WTC11 (cell line): ENCODE results near the gene USP2. TPM values are rescaled to one million over a fixed set of nuclear protein-coding genes. Genes with fewer than 3 reads are reported as not detected.

Source experiments
- ATAC-seq: fragments of 200-7000 bp; cut with Tn5 transposase; 2 replicates; pipeline ENCODE4 v1.10.0; 2021; ENCODE audit warnings: mild to moderate bottlenecking, moderate library complexity
- CTCF ChIA-PET: fragments of 300-600 bp; sonication (Branson Sonifier 250); formaldehyde crosslinking; loops from one replicate; lab custom pipeline; 2021; ENCODE audit warnings: antibody characterized with exemption; lab: Charles Lee
- POLR2A ChIA-PET: fragments of 350-600 bp; sonication (Branson Sonifier 250); formaldehyde crosslinking; loops from one replicate; lab custom pipeline; 2021; ENCODE audit warnings: antibody characterized with exemption; lab: Charles Lee
- DNase-seq: peaks from one replicate; pipeline ENCODE4 v3.0.0; 2021; ENCODE audit warnings: low spot score
- H3K27ac Mint-ChIP-seq: 2 replicates; pipeline ENCODE4 v1.8.0; 2021; ENCODE audit warnings: mixed read lengths
- H3K27me3 Mint-ChIP-seq: 2 replicates; pipeline ENCODE4 v1.8.0; 2021; ENCODE audit warnings: low read depth, mild to moderate bottlenecking, moderate library complexity, mixed read lengths
- H3K36me3 Mint-ChIP-seq: 2 replicates; pipeline ENCODE4 v1.8.0; 2021; ENCODE audit warnings: mixed read lengths
- H3K4me1 Mint-ChIP-seq: 2 replicates; pipeline ENCODE4 v1.8.0; 2022; ENCODE audit warnings: mixed read lengths
- H3K4me3 Mint-ChIP-seq: 2 replicates; pipeline ENCODE4 v1.8.0; 2021; ENCODE audit warnings: mild to moderate bottlenecking, moderate library complexity, mixed read lengths
- H3K9me3 Mint-ChIP-seq: 2 replicates; pipeline ENCODE4 v1.8.0; 2021; ENCODE audit warnings: mixed read lengths
- AR ChIP-seq: fragments of 250-450 bp; sonication (Bioruptor Pico); IDR thresholded peaks from 2 replicates; pipeline ENCODE4 v1.9.0; 2021; ENCODE audit warnings: mild to moderate bottlenecking
- ATF6 ChIP-seq: sonication (generic); formaldehyde crosslinking; IDR thresholded peaks from 2 replicates; pipeline ENCODE4 v1.8.1; 2023; ENCODE audit warnings: mild to moderate bottlenecking, missing genetic modification reagents
- E2F4 ChIP-seq: sonication (generic); formaldehyde crosslinking; IDR thresholded peaks from 2 replicates; pipeline ENCODE4 v1.8.1; 2022; ENCODE audit warnings: low read depth, mild to moderate bottlenecking, moderate library complexity, missing genetic modification reagents, borderline replicate concordance
- E2F5 ChIP-seq: sonication (generic); formaldehyde crosslinking; IDR thresholded peaks from 2 replicates; pipeline ENCODE4 v1.8.1; 2022; ENCODE audit warnings: mild to moderate bottlenecking, moderate library complexity, missing genetic modification reagents
- EMX1 ChIP-seq: fragments of 250-450 bp; sonication (Bioruptor Pico); IDR thresholded peaks from 2 replicates; pipeline ENCODE4 v1.8.0; 2021; ENCODE audit warnings: mild to moderate bottlenecking
- ETV6 ChIP-seq: sonication (generic); formaldehyde crosslinking; IDR thresholded peaks from 2 replicates; pipeline ENCODE4 v1.8.1; 2022; ENCODE audit warnings: mild to moderate bottlenecking, missing genetic modification reagents
- NFATC4 ChIP-seq: fragments of 250-450 bp; sonication (Bioruptor Pico); IDR thresholded peaks from 2 replicates; pipeline ENCODE4 v1.9.0; 2021; ENCODE audit warnings: mild to moderate bottlenecking
- NR3C1 ChIP-seq: sonication (generic); formaldehyde crosslinking; conservative IDR thresholded peaks from 2 replicates; pipeline ENCODE4 v1.8.1; 2023; ENCODE audit warnings: low read depth, mild to moderate bottlenecking, missing genetic modification reagents
- OVOL2 ChIP-seq: fragments of 250-450 bp; sonication (Bioruptor Pico); IDR thresholded peaks from 2 replicates; pipeline ENCODE4 v1.9.0; 2021; ENCODE audit warnings: mild to moderate bottlenecking, borderline replicate concordance
- SOX15 ChIP-seq: fragments of 250-450 bp; sonication (Bioruptor Pico); IDR thresholded peaks from 2 replicates; pipeline ENCODE4 v1.9.0; 2021; ENCODE audit warnings: mild to moderate bottlenecking
- SP1 ChIP-seq: sonication (generic); formaldehyde crosslinking; conservative IDR thresholded peaks from 2 replicates; pipeline ENCODE4 v1.8.1; 2022; ENCODE audit warnings: missing genetic modification reagents
- TEAD1 ChIP-seq: sonication (generic); formaldehyde crosslinking; IDR thresholded peaks from 2 replicates; pipeline ENCODE4 v1.8.0; 2022; ENCODE audit warnings: mild to moderate bottlenecking, missing genetic modification reagents
- ZNF281 ChIP-seq: sonication (generic); formaldehyde crosslinking; IDR thresholded peaks from 2 replicates; pipeline ENCODE4 v1.8.0; 2023; ENCODE audit warnings: mild to moderate bottlenecking, missing genetic modification reagents
- ZNF317 ChIP-seq: sonication (generic); formaldehyde crosslinking; IDR thresholded peaks from 2 replicates; pipeline ENCODE4 v1.8.1; 2023; ENCODE audit warnings: low read depth, mild to moderate bottlenecking, moderate library complexity, missing genetic modification reagents, borderline replicate concordance
- ZNF396 ChIP-seq: fragments of 250-450 bp; sonication (Bioruptor Pico); IDR thresholded peaks from 2 replicates; pipeline ENCODE4 v1.8.0; 2021; ENCODE audit warnings: mild to moderate bottlenecking, moderate library complexity, borderline replicate concordance
- ZNF423 ChIP-seq: fragments of 250-450 bp; sonication (Bioruptor Pico); IDR thresholded peaks from 2 replicates; pipeline ENCODE4 v2.1.2; 2022; ENCODE audit warnings: mild to moderate bottlenecking, moderate library complexity
- total RNA-seq: library from RNA; stranded (reverse); gene quantifications from 3 replicates; pipeline ENCODE4 v1.2.3, GENCODE V29; 2021
- TF ChIP-seq, protein P1 (sequence below): fragments of 200-600 bp; IDR thresholded peaks from 2 replicates; pipeline ENCODE4 v1.8.0; 2022; ENCODE audit warnings: antibody characterized with exemption
- TF ChIP-seq, protein P2 (sequence below): fragments of 250-450 bp; sonication (Bioruptor Pico); IDR thresholded peaks from 2 replicates; pipeline ENCODE4 v1.9.0; 2021; ENCODE audit warnings: mild to moderate bottlenecking, borderline replicate concordance

USP2 gene
- total RNA-seq, 1 experiment from 2014 or later, result 8.0 TPM

- TF ChIP-seq, protein P1, sequence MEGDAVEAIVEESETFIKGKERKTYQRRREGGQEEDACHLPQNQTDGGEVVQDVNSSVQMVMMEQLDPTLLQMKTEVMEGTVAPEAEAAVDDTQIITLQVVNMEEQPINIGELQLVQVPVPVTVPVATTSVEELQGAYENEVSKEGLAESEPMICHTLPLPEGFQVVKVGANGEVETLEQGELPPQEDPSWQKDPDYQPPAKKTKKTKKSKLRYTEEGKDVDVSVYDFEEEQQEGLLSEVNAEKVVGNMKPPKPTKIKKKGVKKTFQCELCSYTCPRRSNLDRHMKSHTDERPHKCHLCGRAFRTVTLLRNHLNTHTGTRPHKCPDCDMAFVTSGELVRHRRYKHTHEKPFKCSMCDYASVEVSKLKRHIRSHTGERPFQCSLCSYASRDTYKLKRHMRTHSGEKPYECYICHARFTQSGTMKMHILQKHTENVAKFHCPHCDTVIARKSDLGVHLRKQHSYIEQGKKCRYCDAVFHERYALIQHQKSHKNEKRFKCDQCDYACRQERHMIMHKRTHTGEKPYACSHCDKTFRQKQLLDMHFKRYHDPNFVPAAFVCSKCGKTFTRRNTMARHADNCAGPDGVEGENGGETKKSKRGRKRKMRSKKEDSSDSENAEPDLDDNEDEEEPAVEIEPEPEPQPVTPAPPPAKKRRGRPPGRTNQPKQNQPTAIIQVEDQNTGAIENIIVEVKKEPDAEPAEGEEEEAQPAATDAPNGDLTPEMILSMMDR, result no peak
These were observed 28.6 kb downstream of the USP2 start (continued) for GRCh38 chr11:119352857-119353260.

- H3K36me3 Mint-ChIP-seq, result no peaks in the 10 kb centered on the region
- ChIA-PET POLR2A (no interaction called here), CTCF (interaction anchor here (1.1 to 2.0 kb wide), 3 partner anchors 11 to 13 kb away, joined by 6 to 11 read pairs (median 8); partner anchors contain the start of gene C1QTNF5)
- peaks cover 33% of the 10 kb centered on the region for H3K27me3 Mint-ChIP-seq
- DNase-seq (no peak), ATAC-seq (no peak)
- 0 out of 2 replicates have a peak, but pooled peaks cover 4% of the 10 kb centered on the region for H3K9me3 Mint-ChIP-seq
- peaks cover 14% of the 10 kb centered on the region for H3K4me1 Mint-ChIP-seq
- H3K27ac Mint-ChIP-seq, result no peak overlapping the region
- no peak overlapping the region for H3K4me3 Mint-ChIP-seq
- no peak for TF ChIP-seq E2F4 (CRISPR knock-in tag)
- TF ChIP-seq ZNF396 (CRISPR knock-in tag), result no peak
- TF ChIP-seq, protein P1, result no peak
- no peak for TF ChIP-seq NFATC4
- no peak for TF ChIP-seq EMX1 (CRISPR knock-in tag)
- TF ChIP-seq TEAD1 (CRISPR knock-in tag), result no peak
- no peak for TF ChIP-seq ZNF317 (CRISPR knock-in tag)
- TF ChIP-seq OVOL2, result no peak
- TF ChIP-seq E2F5 (CRISPR knock-in tag), result no peak
- TF ChIP-seq ETV6 (CRISPR knock-in tag), result no peak
- TF ChIP-seq ZNF281 (CRISPR knock-in tag), result no peak
- TF ChIP-seq ZNF423 (CRISPR knock-in tag), result no peak
- no peak for TF ChIP-seq AR (CRISPR knock-in tag)
- TF ChIP-seq, protein P2, sequence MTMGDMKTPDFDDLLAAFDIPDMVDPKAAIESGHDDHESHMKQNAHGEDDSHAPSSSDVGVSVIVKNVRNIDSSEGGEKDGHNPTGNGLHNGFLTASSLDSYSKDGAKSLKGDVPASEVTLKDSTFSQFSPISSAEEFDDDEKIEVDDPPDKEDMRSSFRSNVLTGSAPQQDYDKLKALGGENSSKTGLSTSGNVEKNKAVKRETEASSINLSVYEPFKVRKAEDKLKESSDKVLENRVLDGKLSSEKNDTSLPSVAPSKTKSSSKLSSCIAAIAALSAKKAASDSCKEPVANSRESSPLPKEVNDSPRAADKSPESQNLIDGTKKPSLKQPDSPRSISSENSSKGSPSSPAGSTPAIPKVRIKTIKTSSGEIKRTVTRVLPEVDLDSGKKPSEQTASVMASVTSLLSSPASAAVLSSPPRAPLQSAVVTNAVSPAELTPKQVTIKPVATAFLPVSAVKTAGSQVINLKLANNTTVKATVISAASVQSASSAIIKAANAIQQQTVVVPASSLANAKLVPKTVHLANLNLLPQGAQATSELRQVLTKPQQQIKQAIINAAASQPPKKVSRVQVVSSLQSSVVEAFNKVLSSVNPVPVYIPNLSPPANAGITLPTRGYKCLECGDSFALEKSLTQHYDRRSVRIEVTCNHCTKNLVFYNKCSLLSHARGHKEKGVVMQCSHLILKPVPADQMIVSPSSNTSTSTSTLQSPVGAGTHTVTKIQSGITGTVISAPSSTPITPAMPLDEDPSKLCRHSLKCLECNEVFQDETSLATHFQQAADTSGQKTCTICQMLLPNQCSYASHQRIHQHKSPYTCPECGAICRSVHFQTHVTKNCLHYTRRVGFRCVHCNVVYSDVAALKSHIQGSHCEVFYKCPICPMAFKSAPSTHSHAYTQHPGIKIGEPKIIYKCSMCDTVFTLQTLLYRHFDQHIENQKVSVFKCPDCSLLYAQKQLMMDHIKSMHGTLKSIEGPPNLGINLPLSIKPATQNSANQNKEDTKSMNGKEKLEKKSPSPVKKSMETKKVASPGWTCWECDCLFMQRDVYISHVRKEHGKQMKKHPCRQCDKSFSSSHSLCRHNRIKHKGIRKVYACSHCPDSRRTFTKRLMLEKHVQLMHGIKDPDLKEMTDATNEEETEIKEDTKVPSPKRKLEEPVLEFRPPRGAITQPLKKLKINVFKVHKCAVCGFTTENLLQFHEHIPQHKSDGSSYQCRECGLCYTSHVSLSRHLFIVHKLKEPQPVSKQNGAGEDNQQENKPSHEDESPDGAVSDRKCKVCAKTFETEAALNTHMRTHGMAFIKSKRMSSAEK (CRISPR knock-in tag), result no peak
- no peak for TF ChIP-seq SOX15 (CRISPR knock-in tag)
- no peak for TF ChIP-seq NR3C1 (CRISPR knock-in tag)
- TF ChIP-seq SP1 (CRISPR knock-in tag), result no peak
- no peak for TF ChIP-seq ATF6
These were observed 30.3 kb downstream of the USP2 start for GRCh38 chr11:119351232-119351631.
